GM19438 (cell line): ENCODE measurements around the gene ATP11A.
"Not testable (repeated sequence)": the region's sequence is repeated elsewhere in the genome, so short reads cannot be mapped to it uniquely, and the experiment has no call there.

Experiments
- ATAC-seq: cut with Tn5 transposase; IDR thresholded peaks from one replicate; pipeline ENCODE4 v1.9.1; 2021; ENCODE audit warnings: low read depth; ENCODE audit not compliant: unreplicated experiment

The ATP11A gene

GRCh38 chr13:112871742-112872141, 181.9 kb downstream of the ATP11A start:
- no peak for ATAC-seq

GRCh38 chr13:112872657-112873631, 183.1 kb downstream of the ATP11A start:
- ATAC-seq = peak; percentile 23

- peak; percentile 75 for ATAC-seq
Observed at GRCh38 chr13:112873851-112874750, 184.3 kb downstream of the ATP11A start.

DNA sequence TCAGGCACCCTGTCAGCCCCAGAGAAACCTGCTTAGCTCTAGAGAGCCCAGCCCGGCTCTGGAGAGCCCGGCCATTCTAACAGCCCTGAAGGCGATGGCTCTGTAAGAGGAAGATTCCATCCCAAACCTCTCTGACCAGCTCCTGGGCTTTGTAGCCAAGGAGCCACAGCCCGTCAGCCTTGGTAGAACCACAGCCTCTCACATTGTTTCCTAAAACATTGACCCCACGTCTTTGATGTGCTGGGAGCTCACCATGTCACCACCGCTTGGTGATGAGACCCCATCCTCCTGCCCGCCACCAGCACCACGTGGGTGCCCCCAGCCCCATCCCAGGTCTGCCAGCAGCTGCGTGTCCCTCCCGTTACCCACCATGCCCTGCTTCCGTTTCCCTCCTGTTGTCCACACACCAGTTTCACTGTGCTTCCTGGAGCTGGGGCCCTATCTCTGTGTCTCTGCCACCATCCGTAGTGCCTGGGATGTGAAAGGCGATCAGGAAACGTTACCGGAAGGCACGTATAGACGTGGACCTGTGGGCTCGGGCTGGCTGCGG, 185.0 kb downstream of the ATP11A start:
- no peak for ATAC-seq

GRCh38 chr13:112875627-112876026, 185.8 kb downstream of the ATP11A start:
- no peak for ATAC-seq

GRCh38 chr13:112876305-112877000, 186.6 kb downstream of the ATP11A start:
- ATAC-seq = no peak

- no peak for ATAC-seq
Observed at GRCh38 chr13:112877066-112877465, 187.2 kb downstream of the ATP11A start.

DNA sequence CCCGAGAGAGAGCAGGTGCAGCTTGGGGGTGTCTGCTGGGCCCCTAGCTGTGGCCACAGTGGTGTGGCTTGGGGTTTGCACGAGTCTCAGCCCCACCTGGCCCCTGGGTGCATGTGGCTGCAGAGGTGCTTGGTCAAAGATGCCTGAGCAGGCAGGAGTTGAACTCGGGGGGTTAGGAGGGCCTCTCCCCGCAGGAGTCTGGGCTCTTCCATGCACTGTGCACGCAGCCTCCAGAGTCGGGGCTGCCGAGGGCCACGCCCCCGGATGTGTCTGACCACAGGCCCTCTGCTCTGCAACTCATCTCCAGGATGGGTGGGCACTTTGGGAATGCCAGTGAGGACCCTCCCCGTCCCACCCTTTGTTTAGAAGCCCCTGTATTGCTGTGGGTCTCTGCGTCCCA, 187.7 kb downstream of the ATP11A start:
- ATAC-seq = no peak

- no peak for ATAC-seq
Observed at GRCh38 chr13:112877976-112878955, 188.4 kb downstream of the ATP11A start.

DNA sequence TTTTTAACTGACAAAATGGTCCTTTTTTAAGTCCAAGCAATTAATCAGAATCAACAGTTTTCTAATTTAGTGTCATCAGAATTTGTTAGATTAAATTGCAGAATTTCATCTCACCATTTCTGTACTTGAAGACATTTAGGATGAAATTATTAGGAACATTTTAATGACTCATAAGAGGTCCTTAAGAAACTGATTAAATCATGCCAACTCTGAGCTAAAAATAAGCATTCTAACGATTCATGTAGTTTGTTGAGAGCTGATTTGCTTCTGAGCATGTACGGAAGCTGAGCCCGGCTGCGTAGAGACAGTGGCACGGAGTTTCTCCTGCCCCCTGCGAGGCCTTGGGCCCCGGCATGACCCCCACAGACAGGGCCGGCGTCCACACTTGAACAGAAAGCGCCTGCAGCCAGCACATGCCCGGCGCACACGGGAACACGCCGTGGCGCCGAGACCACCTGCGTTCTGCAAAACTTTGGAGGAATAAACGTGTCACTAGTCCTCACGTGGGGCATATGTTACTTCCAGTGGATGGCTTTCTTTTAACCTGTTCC, 189.5 kb downstream of the ATP11A start:
- ATAC-seq = no peak

GRCh38 chr13:112880221-112880641, 190.4 kb downstream of the ATP11A start:
- no peak for ATAC-seq

DNA sequence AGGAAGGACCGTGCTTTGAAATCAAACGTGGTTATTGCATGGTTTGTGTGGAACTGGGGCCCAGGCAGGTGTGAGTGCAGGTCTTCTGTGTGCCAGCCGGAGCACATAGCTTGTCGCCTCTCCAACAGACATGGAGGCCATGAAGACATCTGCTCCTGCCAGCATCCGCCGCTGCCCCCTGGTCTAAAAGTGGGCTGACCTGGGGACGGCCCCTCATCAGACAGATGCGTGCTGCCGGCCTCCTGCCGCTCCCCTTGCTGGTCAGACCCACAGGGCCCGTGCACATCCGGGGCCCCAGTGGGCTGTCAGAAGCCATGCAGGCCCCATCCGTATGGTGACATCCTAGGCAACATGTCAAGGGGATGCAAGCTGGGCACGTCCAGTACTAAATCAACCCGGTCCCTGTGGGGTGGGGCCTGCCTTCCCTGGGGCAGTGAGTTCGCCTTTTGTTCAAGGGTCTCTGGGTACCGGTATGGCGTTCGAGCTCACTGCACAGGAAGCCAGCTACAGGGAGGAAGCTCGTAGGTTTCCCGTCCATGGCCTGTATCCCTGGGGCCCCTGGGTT, 191.2 kb downstream of the ATP11A start:
- ATAC-seq = no peak

GRCh38 chr13:112881656-112882554, 192.1 kb downstream of the ATP11A start:
- no peak for ATAC-seq

DNA sequence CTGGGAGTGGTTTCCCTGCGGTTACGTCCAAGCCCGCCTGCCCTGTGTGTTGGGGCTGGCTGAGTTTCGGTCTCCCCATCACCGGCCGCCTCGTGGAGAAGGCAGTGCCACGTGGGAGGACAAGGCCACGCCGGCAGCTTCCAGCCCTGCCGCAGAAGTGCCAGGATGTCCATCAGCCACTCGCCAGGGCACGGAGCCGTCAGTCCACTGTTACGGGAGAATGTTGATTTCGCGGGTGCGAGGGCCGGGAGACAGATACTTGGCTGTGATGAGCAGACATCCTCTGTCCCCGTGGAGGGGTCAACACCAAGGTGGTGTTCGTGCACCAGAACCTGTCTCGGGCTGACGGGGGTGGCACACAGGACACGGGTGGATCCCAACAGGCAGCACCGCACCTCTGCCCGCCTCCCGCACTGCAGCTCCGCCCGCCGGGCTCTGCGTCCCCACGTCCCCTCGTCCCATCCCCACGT, 192.8 kb downstream of the ATP11A start:
- no peak for ATAC-seq

DNA sequence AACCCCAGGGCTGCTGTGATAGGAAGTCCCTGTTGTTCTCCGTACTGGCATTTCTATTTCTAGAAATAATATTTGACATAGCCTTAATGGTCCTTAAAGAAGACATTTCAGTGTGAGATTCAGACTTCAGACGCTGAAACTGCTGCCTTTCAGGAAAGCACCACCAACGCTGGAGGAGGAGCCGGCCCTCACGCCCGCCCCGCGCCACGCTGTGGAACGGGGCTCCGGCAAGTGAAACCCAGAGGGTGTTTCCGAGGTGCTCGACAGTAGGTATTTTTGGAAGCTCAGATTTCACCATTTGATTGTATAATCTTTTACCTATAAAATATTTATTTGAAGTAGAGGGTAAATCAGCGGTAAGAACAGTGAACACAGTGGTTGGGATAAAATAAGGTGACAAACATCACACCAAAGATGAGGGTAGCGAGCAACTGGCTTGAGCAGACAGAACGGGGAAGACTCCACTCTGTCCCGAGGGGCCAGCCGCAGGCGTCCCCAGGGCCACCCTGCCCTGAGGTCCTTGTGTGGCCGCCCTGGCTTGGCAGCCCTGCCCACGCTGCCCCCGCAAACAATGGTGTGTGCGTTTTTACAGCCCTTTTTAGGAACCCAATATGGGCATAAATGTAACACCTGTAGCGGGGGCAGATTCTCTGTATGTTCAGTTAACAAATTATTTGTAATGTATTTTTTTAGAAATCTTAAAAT, 193.6 kb downstream of the ATP11A start:
- ATAC-seq = no peak

GRCh38 chr13:112884700-112885099, 194.9 kb downstream of the ATP11A start:
- not testable (repeated sequence) for ATAC-seq
